ENCODE results near the gene RASSF3. TPM values are rescaled to one million over a fixed set of nuclear protein-coding genes. Genes with fewer than 3 reads are reported as not detected.
"Not testable (repeated sequence)": the region's sequence is repeated elsewhere in the genome, so short reads cannot be mapped to it uniquely, and the experiment has no call there.

The RASSF3 gene
- total RNA-seq, 1 donor from 2014 or later: 5.7 TPM

- FAIRE-seq: no peak
- DNase-seq (ENCODE audit: low spot score in 2 of 2): no peak
These were observed 75.3 kb downstream of the RASSF3 start for GRCh38 chr12:64685605-64686004.

- no peak for FAIRE-seq
These were observed 77.5 kb downstream of the RASSF3 start for GRCh38 chr12:64687816-64688215.

GRCh38 chr12:64688219-64688618 is 77.9 kb downstream of the RASSF3 start:
- FAIRE-seq (no peak), DNase-seq (ENCODE audit: low spot score in 2 of 2) (no peak)

More at GRCh38 chr12:64687816-64688215, 77.5 kb downstream of the RASSF3 start:
- no peak for DNase-seq (ENCODE audit: low spot score in 2 of 2)

GRCh38 chr12:64688715-64689114 is 78.4 kb downstream of the RASSF3 start:
- FAIRE-seq (no peak), DNase-seq (ENCODE audit: low spot score in 2 of 2) (no peak)

- not testable (repeated sequence) for FAIRE-seq
These were observed 79.9 kb downstream of the RASSF3 start for GRCh38 chr12:64690236-64690635.

GRCh38 chr12:64691227-64691794 is 81.0 kb downstream of the RASSF3 start:
- FAIRE-seq: no peak

More at GRCh38 chr12:64690236-64690635, 79.9 kb downstream of the RASSF3 start:
- DNase-seq (ENCODE audit: low spot score in 2 of 2): not testable (repeated sequence)

GRCh38 chr12:64691795-64692583 is 81.7 kb downstream of the RASSF3 start:
- DNase-seq (ENCODE audit: low spot score in 2 of 2) (no peak), FAIRE-seq (no peak)

More at GRCh38 chr12:64691227-64691794, 81.0 kb downstream of the RASSF3 start:
- no peak for DNase-seq (ENCODE audit: low spot score in 2 of 2)

GRCh38 chr12:64694130-64695040 is 84.1 kb downstream of the RASSF3 start:
- DNase-seq (ENCODE audit: low spot score in 2 of 2) (no peak), FAIRE-seq (no peak)

GRCh38 chr12:64695550-64695949 is 85.3 kb downstream of the RASSF3 start:
- DNase-seq (ENCODE audit: low spot score in 2 of 2): no peak
- FAIRE-seq: no peak

GRCh38 chr12:64696080-64696741 is 85.9 kb downstream of the RASSF3 start:
- FAIRE-seq (no peak), DNase-seq (ENCODE audit: low spot score in 2 of 2) (peak in 1 of 2 donors; percentile 34)

- no peak for DNase-seq (ENCODE audit: low spot score in 2 of 2)
- no peak for FAIRE-seq
These were observed 89.3 kb downstream of the RASSF3 start for GRCh38 chr12:64699504-64700115.

GRCh38 chr12:64700532-64700931 is 90.2 kb downstream of the RASSF3 start:
- no peak for FAIRE-seq
- no peak for DNase-seq (ENCODE audit: low spot score in 2 of 2)

GRCh38 chr12:64701283-64701682 is 91.0 kb downstream of the RASSF3 start:
- DNase-seq (ENCODE audit: low spot score in 2 of 2): no peak
- FAIRE-seq: no peak

- FAIRE-seq (no peak), DNase-seq (ENCODE audit: low spot score in 2 of 2) (no peak)
These were observed 96.0 kb downstream of the RASSF3 start for GRCh38 chr12:64706306-64706705.

- DNase-seq (ENCODE audit: low spot score in 2 of 2) (no peak), FAIRE-seq (no peak)
These were observed 96.6 kb downstream of the RASSF3 start for GRCh38 chr12:64706857-64707256.

- FAIRE-seq: no peak
- no peak for DNase-seq (ENCODE audit: low spot score in 2 of 2)
These were observed 97.1 kb downstream of the RASSF3 start for GRCh38 chr12:64707362-64707761.

- FAIRE-seq (no peak), DNase-seq (ENCODE audit: low spot score in 2 of 2) (no peak)
These were observed 97.6 kb downstream of the RASSF3 start for GRCh38 chr12:64707926-64708325.

GRCh38 chr12:64709429-64709828 is 99.1 kb downstream of the RASSF3 start:
- DNase-seq (ENCODE audit: low spot score in 2 of 2): no peak
- FAIRE-seq: no peak

- DNase-seq (ENCODE audit: low spot score in 2 of 2) (no peak), FAIRE-seq (no peak)
These were observed 103.1 kb downstream of the RASSF3 start for GRCh38 chr12:64713376-64713775.

GRCh38 chr12:64714551-64714968 is 104.3 kb downstream of the RASSF3 start:
- DNase-seq (ENCODE audit: low spot score in 2 of 2): no peak
- no peak for FAIRE-seq

Data from frontal cortex (tissue), 4 donors.